Osteocyte (in vitro differentiated cells): ENCODE measurements around the gene TIAM2. TPM values are rescaled to one million over a fixed set of nuclear protein-coding genes. Genes with fewer than 3 reads are reported as not detected.

Experiments
- DNase-seq: peaks from one replicate; pipeline ENCODE4 v3.0.0; 2021; ENCODE audit warnings: mixed read lengths; ENCODE audit not compliant: unreplicated experiment; ENCODE audit errors: extremely low spot score
- H3K27ac Mint-ChIP-seq: one replicate; pipeline ENCODE4 v1.8.0; 2021; ENCODE audit warnings: mild to moderate bottlenecking, mixed read lengths; ENCODE audit not compliant: unreplicated experiment
- H3K27me3 Mint-ChIP-seq: one replicate; pipeline ENCODE4 v1.8.0; 2021; ENCODE audit warnings: mixed read lengths; ENCODE audit not compliant: unreplicated experiment
- H3K36me3 Mint-ChIP-seq: one replicate; pipeline ENCODE4 v1.8.0; 2021; ENCODE audit warnings: mixed read lengths; ENCODE audit not compliant: unreplicated experiment
- H3K4me1 Mint-ChIP-seq: one replicate; pipeline ENCODE4 v1.8.0; 2021; ENCODE audit warnings: mixed read lengths; ENCODE audit not compliant: unreplicated experiment
- H3K4me3 Mint-ChIP-seq: one replicate; pipeline ENCODE4 v1.8.0; 2021; ENCODE audit warnings: mild to moderate bottlenecking, moderate library complexity, mixed read lengths; ENCODE audit not compliant: unreplicated experiment
- H3K9me3 Mint-ChIP-seq: one replicate; pipeline ENCODE4 v1.8.0; 2021; ENCODE audit warnings: mixed read lengths; ENCODE audit not compliant: unreplicated experiment
- CTCF ChIP-seq: fragments of 200-600 bp; sonication (generic); IDR thresholded peaks from 2 replicates; pipeline ENCODE4 v1.5.0; 2021; ENCODE audit warnings: antibody characterized with exemption, mild to moderate bottlenecking, moderate library complexity
- total RNA-seq: library from RNA; stranded (reverse); gene quantifications from 2 replicates; pipeline ENCODE4 v1.2.1, GENCODE V29; 2021

Gene TIAM2
- total RNA-seq, 1 donor from 2014 or later: 11.2 TPM

- no peak for TF ChIP-seq CTCF
- Mint-ChIP-seq H3K27ac (no peak overlapping the region), H3K27me3 (no peaks in the 10 kb centered on the region), H3K36me3 (no peaks in the 10 kb centered on the region), H3K4me3 (no peak overlapping the region), H3K9me3 (no peaks in the 10 kb centered on the region), H3K4me1 (peaks cover 26% of the 10 kb centered on the region)
- no peak for DNase-seq
Observed at GRCh38 chr6:154998855-154999254, 3.7 kb downstream of the TIAM2 start.

GRCh38 chr6:155001482-155001881, 6.4 kb downstream of the TIAM2 start:
- Mint-ChIP-seq H3K4me3 (no peak overlapping the region), H3K4me1 (peaks cover 29% of the 10 kb centered on the region), H3K9me3 (no peaks in the 10 kb centered on the region)

GRCh38 chr6:155001934-155002333, 6.8 kb downstream of the TIAM2 start:
- Mint-ChIP-seq H3K36me3 (no peaks in the 10 kb centered on the region), H3K27ac (no peak overlapping the region), H3K4me1 (peaks cover 24% of the 10 kb centered on the region), H3K9me3 (no peaks in the 10 kb centered on the region), H3K27me3 (no peaks in the 10 kb centered on the region), H3K4me3 (no peak overlapping the region)
- DNase-seq: no peak
- TF ChIP-seq CTCF: no peak

More at GRCh38 chr6:155001482-155001881, 6.4 kb downstream of the TIAM2 start:
- Mint-ChIP-seq H3K36me3 (no peaks in the 10 kb centered on the region), H3K27me3 (no peaks in the 10 kb centered on the region), H3K27ac (peak overlapping the region; percentile 57)
- no peak for TF ChIP-seq CTCF
- no peak for DNase-seq

- peaks cover 25% of the 10 kb centered on the region for H3K4me1 Mint-ChIP-seq
- H3K27ac Mint-ChIP-seq: no peak overlapping the region
- H3K4me3 Mint-ChIP-seq: no peak overlapping the region
- H3K36me3 Mint-ChIP-seq: no peaks in the 10 kb centered on the region
- no peaks in the 10 kb centered on the region for H3K9me3 Mint-ChIP-seq
- H3K27me3 Mint-ChIP-seq: no peaks in the 10 kb centered on the region
- TF ChIP-seq CTCF: no peak
- DNase-seq: no peak
Observed at GRCh38 chr6:155003476-155003875, 8.4 kb downstream of the TIAM2 start.

GRCh38 chr6:155004017-155004416, 8.9 kb downstream of the TIAM2 start:
- Mint-ChIP-seq H3K27ac (no peak overlapping the region), H3K27me3 (no peaks in the 10 kb centered on the region), H3K4me3 (no peak overlapping the region), H3K4me1 (peaks cover 29% of the 10 kb centered on the region), H3K36me3 (no peaks in the 10 kb centered on the region), H3K9me3 (no peaks in the 10 kb centered on the region)
- TF ChIP-seq CTCF: no peak
- no peak for DNase-seq
